SH-SY5Y (cell line): ENCODE data around the gene TOR1B.

Experiments
- GATA2 ChIP-seq: IDR thresholded peaks from 2 replicates; pipeline ENCODE4 v1.6.1; 2011; ENCODE audit warnings: mild to moderate bottlenecking, low read depth, low read length
- GATA3 ChIP-seq: IDR thresholded peaks from 2 replicates; pipeline ENCODE4 v1.6.1; 2011; ENCODE audit warnings: low read depth, mild to moderate bottlenecking, low read length, moderate library complexity

TOR1B gene

GRCh38 chr9:129773262-129774048 lies 29.5 kb upstream of the TOR1B start:
- TF ChIP-seq GATA3 (no peak), GATA2 (no peak)

- TF ChIP-seq GATA2 (no peak), GATA3 (no peak)
These were observed 28.1 kb upstream of the TOR1B start for GRCh38 chr9:129774791-129775447.

GRCh38 chr9:129775448-129775798 lies 27.6 kb upstream of the TOR1B start:
- TF ChIP-seq GATA2 (no peak), GATA3 (no peak)

GRCh38 chr9:129776566-129776937 lies 26.4 kb upstream of the TOR1B start:
- no peak for TF ChIP-seq GATA2

GRCh38 chr9:129776938-129777768 lies 25.8 kb upstream of the TOR1B start:
- TF ChIP-seq GATA2 (no peak), GATA3 (no peak)

GRCh38 chr9:129777769-129778130 lies 25.2 kb upstream of the TOR1B start:
- TF ChIP-seq GATA2 = no peak
- TF ChIP-seq GATA3 = no peak

GRCh38 chr9:129778469-129778868 lies 24.5 kb upstream of the TOR1B start:
- TF ChIP-seq GATA3 (no peak), GATA2 (no peak)

- TF ChIP-seq GATA2 = no peak
- TF ChIP-seq GATA3 = no peak
These were observed 23.3 kb upstream of the TOR1B start for GRCh38 chr9:129779560-129780190.

GRCh38 chr9:129781131-129781530 lies 21.9 kb upstream of the TOR1B start:
- no peak for TF ChIP-seq GATA2
- TF ChIP-seq GATA3 = no peak

GRCh38 chr9:129781981-129782380 lies 21.0 kb upstream of the TOR1B start:
- no peak for TF ChIP-seq GATA3
- no peak for TF ChIP-seq GATA2

- TF ChIP-seq GATA2 (no peak), GATA3 (no peak)
These were observed 19.2 kb upstream of the TOR1B start for GRCh38 chr9:129783516-129784361.

- TF ChIP-seq GATA2 (no peak), GATA3 (no peak)
These were observed 17.1 kb upstream of the TOR1B start for GRCh38 chr9:129785866-129786265.

GRCh38 chr9:129786481-129786880 lies 16.5 kb upstream of the TOR1B start:
- TF ChIP-seq GATA2 (no peak), GATA3 (no peak)

GRCh38 chr9:129794549-129794948 lies 8.4 kb upstream of the TOR1B start:
- no peak for TF ChIP-seq GATA2
- TF ChIP-seq GATA3 = no peak
